Uterus (tissue), 4 donors: ENCODE measurements around the gene BTG4. TPM values are rescaled to one million over a fixed set of nuclear protein-coding genes. Genes with fewer than 3 reads are reported as not detected.

Experiments used
- DNase-seq, 2 donors: peaks; one replicate each; pipeline ENCODE4 v3.0.0-alpha.2; 2019 to 2020
- H3K27ac ChIP-seq, 2 donors: fragments of 200-600 bp; sonication (generic); 1 replicate in 1 of 2; 2 replicates in 1 of 2; pipeline ENCODE4 v1.5.1; 2016 to 2018
- H3K27me3 ChIP-seq, 2 donors: fragments of 200-600 bp; sonication (generic); one replicate each; pipeline ENCODE4 v1.5.1; 2018 to 2019; ENCODE audit warnings: control low read depth in 1 of 2
- H3K36me3 ChIP-seq, 2 donors: fragments of 200-600 bp; sonication (generic); one replicate each; pipeline ENCODE4 v1.5.1; 2019; ENCODE audit warnings: control low read depth in 1 of 2
- H3K4me1 ChIP-seq, 2 donors: fragments of 200-600 bp; sonication (generic); one replicate each; pipeline ENCODE4 v1.5.1; 2018 to 2019; ENCODE audit warnings: control low read depth in 1 of 2
- H3K4me3 ChIP-seq, 2 donors: fragments of 200-600 bp; sonication (generic); 1 replicate in 1 of 2; 2 replicates in 1 of 2; pipeline ENCODE4 v1.5.1; 2018 to 2019; ENCODE audit warnings: mild to moderate bottlenecking in 1 of 2
- H3K9me3 ChIP-seq, 2 donors: fragments of 200-600 bp; sonication (generic); one replicate each; pipeline ENCODE4 v1.5.1; 2019; ENCODE audit warnings: control low read depth in 1 of 2
- CTCF ChIP-seq, 4 experiments: fragments of 200-600 bp in 2 of 4; fragments of 450-650 bp in 2 of 4; sonication (generic) in 2 of 4; IDR thresholded peaks; one replicate each; pipeline ENCODE4 v1.5.1; 2016 to 2019; ENCODE audit warnings: antibody characterized with exemption in 4 of 4, mild to moderate bottlenecking in 2 of 4, moderate library complexity in 1 of 4
- POLR2A ChIP-seq, 2 donors: fragments of 450-650 bp; IDR thresholded peaks; one replicate each; pipeline ENCODE4 v1.6.1; 2016; ENCODE audit warnings: antibody characterized with exemption in 2 of 2, mild to moderate bottlenecking in 1 of 2, moderate library complexity in 1 of 2
- intact Hi-C: fragments of 100-400 bp; cut with DNase I; formaldehyde crosslinking; loops from one replicate; pipeline ENCODE4 v1.15.1; 2023; ENCODE audit warnings: low total_unique reads
- total RNA-seq, 4 donors: library from RNA; depleted of rRNA in 3 of 4; stranded (reverse); fragments of >200 nt in 3 of 4; gene quantifications; one replicate each; pipeline versions ENCODE4 v1.1.0 to v1.2.4, GENCODE V29; 2014 to 2023
- donor health status: DM: yes; HTN: yes; CAD: no.

BTG4 gene
- total RNA-seq, 4 donors from 2014 or later: not detected

GRCh38 chr11:111549869-111550203, 37.6 kb upstream of the BTG4 start:
- no peak for DNase-seq
- TF ChIP-seq CTCF (IDR thresholded peaks at IDR 0.05) (no peak), POLR2A (IDR thresholded peaks at IDR 0.05) (no peak)
- Histone ChIP-seq H3K4me1 (no peaks in the 10 kb centered on the region), H3K9me3 (no peaks in the 10 kb centered on the region), H3K36me3 (no peaks in the 10 kb centered on the region), H3K27ac (no peak overlapping the region), H3K27me3 (no peaks in the 10 kb centered on the region), H3K4me3 (no peak overlapping the region)
- intact Hi-C loops: no loop called here

GRCh38 chr11:111549196-111549868, 37.1 kb upstream of the BTG4 start:
- Histone ChIP-seq H3K4me3 (no peak overlapping the region), H3K9me3 (no peaks in the 10 kb centered on the region), H3K27me3 (no peaks in the 10 kb centered on the region), H3K27ac (no peak overlapping the region), H3K4me1 (no peaks in the 10 kb centered on the region), H3K36me3 (no peaks in the 10 kb centered on the region)
- TF ChIP-seq POLR2A (IDR thresholded peaks at IDR 0.05) (no peak), CTCF (IDR thresholded peaks at IDR 0.05) (no peak)
- DNase-seq: no peak
- intact Hi-C loops: no loop called here

- H3K36me3 ChIP-seq: no peaks in the 10 kb centered on the region
- intact Hi-C loops: no loop called here
- H3K9me3 ChIP-seq: no peaks in the 10 kb centered on the region
- no peak overlapping the region for H3K27ac ChIP-seq
- no peak for DNase-seq
- H3K4me3 ChIP-seq: no peak overlapping the region
- no peaks in the 10 kb centered on the region for H3K4me1 ChIP-seq
- TF ChIP-seq CTCF (IDR thresholded peaks at IDR 0.05) (no peak), POLR2A (IDR thresholded peaks at IDR 0.05) (no peak)
- H3K27me3 ChIP-seq: no peaks in the 10 kb centered on the region
Measured at GRCh38 chr11:111548525-111548924, 36.3 kb upstream of the BTG4 start.

GRCh38 chr11:111542606-111543275, 30.6 kb upstream of the BTG4 start:
- intact Hi-C loops: no loop called here
- TF ChIP-seq POLR2A (IDR thresholded peaks at IDR 0.05): no peak
- TF ChIP-seq CTCF (IDR thresholded peaks at IDR 0.05): no peak
- DNase-seq: no peak
- no peaks in the 10 kb centered on the region for H3K4me1 ChIP-seq
- no peaks in the 10 kb centered on the region for H3K27me3 ChIP-seq
- H3K9me3 ChIP-seq: no peaks in the 10 kb centered on the region
- H3K27ac ChIP-seq: no peak overlapping the region
- no peaks in the 10 kb centered on the region for H3K36me3 ChIP-seq
- no peak overlapping the region for H3K4me3 ChIP-seq

- peak; percentile 62 to 74 for DNase-seq
- intact Hi-C loops: no loop called here
- no peaks in the 10 kb centered on the region for H3K27me3 ChIP-seq
Measured at GRCh38 chr11:111541254-111542061, 29.3 kb upstream of the BTG4 start.

More at GRCh38 chr11:111541254-111542061, 29.3 kb upstream of the BTG4 start:
- no peaks in the 10 kb centered on the region for H3K4me1 ChIP-seq
- H3K9me3 ChIP-seq: no peaks in the 10 kb centered on the region
- TF ChIP-seq POLR2A (IDR thresholded peaks at IDR 0.05): peak; percentile 28 to 40
- no peak for TF ChIP-seq CTCF (IDR thresholded peaks at IDR 0.05)
- peak overlapping the region; percentile 61 to 64 for H3K4me3 ChIP-seq
- H3K27ac ChIP-seq: peak overlapping the region; percentile 78 to 82
- H3K36me3 ChIP-seq: no peaks in the 10 kb centered on the region
